ENCODE measurements around the gene HIGD1B. TPM values are rescaled to one million over a fixed set of nuclear protein-coding genes. Genes with fewer than 3 reads are reported as not detected.

Gene HIGD1B
- total and polyA plus RNA-seq, 2 donors (not counting 3 experiments of a cell fraction or from before 2014, with no cell fraction given) = not detected

- no peak overlapping the region for H2AFZ ChIP-seq (ENCODE audit: low read depth, low read length)
- no TSS peak for BruUV-seq (replicated peaks)
These were observed 18.2 kb downstream of the HIGD1B start for GRCh38 chr17:44865931-44866330.

More at GRCh38 chr17:44865931-44866330, 18.2 kb downstream of the HIGD1B start:
- POLR2A ChIA-PET = no interaction called here
- dilution Hi-C loops (cut with MboI; ENCODE audit: extremely low pct_ligation_motif_present, low sequenced_read_pairs) (loop anchor here (25.0 kb wide), 1 partner anchor 104 kb away; the partner anchor contains the start of gene ADAM11), intact Hi-C loops (cut with micrococcal nuclease) (loop anchor here (1.0 kb wide), 2 partner anchors 87 to 91 kb away; no protein-coding TSS in a partner anchor)
- Histone ChIP-seq H3K9me3 (replicated peaks; ENCODE audit: control insufficient read depth, insufficient read depth, low read length) (no peaks in the 10 kb centered on the region), H3K9ac (replicated peaks; ENCODE audit: extremely low read depth, insufficient read depth, low read length) (no peak overlapping the region), H3K4me1 (ENCODE audit: control insufficient read depth, extremely low read depth, insufficient read depth, low read length) (peaks cover 14% of the 10 kb centered on the region), H3K4me3 (replicated peaks in 1 of 3; ENCODE audit: insufficient read depth in 1 of 3, low read depth in 1 of 3, low read length in 3 of 3) (no peak overlapping the region), H3K4me2 (ENCODE audit: insufficient read depth, low read length) (no peak overlapping the region), H3K9me1 (replicated peaks; ENCODE audit: control insufficient read depth, extremely low read depth, insufficient read depth, low read length) (no peaks in the 10 kb centered on the region), H3K27ac (ENCODE audit: insufficient read depth, low read depth, low read length) (no peak overlapping the region), H3K27me3 (ENCODE audit: control insufficient read depth in 2 of 2, insufficient read depth in 2 of 2, low read length in 2 of 2) (no peaks in the 10 kb centered on the region), H3K36me3 (ENCODE audit: control insufficient read depth in 2 of 2, extremely low read depth in 1 of 2, insufficient read depth in 2 of 2, low read length in 2 of 2) (peaks cover 10 to 25% of the 10 kb centered on the region in 2 experiments), H3K79me2 (ENCODE audit: control insufficient read depth, insufficient read depth, low read length) (no peaks in the 10 kb centered on the region), H4K20me1 (replicated peaks; ENCODE audit: control insufficient read depth, extremely low read depth, insufficient read depth, low read length) (no peaks in the 10 kb centered on the region)
- FAIRE-seq = no peak
- no peak for DNase-seq (ENCODE audit: low read depth, low spot score)
- CTCF ChIA-PET = interaction anchor here (1.2 to 16.1 kb wide), 4 partner anchors 9 to 107 kb away, joined by 3 to 368 read pairs (median 22); partner anchors contain the start of gene ADAM11
- TF ChIP-seq MAX (IDR thresholded peaks at IDR 0.05; ENCODE audit: insufficient read depth, insufficient read length) = no peak
- no peak for TF ChIP-seq GATA2 (IDR thresholded peaks at IDR 0.05; ENCODE audit: insufficient read depth, insufficient read length, low read depth, low read length)
- no peak for TF ChIP-seq CTCF (IDR thresholded peaks at IDR 0.05; ENCODE audit: extremely low read depth in 1 of 2, insufficient read depth in 1 of 2, low read depth in 1 of 2, low read length in 2 of 2)
- TF ChIP-seq MYC (IDR thresholded peaks at IDR 0.05; ENCODE audit: low read depth, low read length) = no peak
- no peak for TF ChIP-seq FOS (IDR thresholded peaks at IDR 0.05; ENCODE audit: borderline replicate concordance, insufficient read depth, low read length)
- no peak for TF ChIP-seq JUN (IDR thresholded peaks at IDR 0.05; ENCODE audit: borderline replicate concordance, insufficient read depth, insufficient read length, low read depth)
